AG09319 (cell line): ENCODE results near the gene EMID1.

Source experiments
- DNase-seq: peaks from one replicate; pipeline ENCODE4 v3.0.0-alpha.2; 2010; ENCODE audit warnings: low read depth; ENCODE audit errors: extremely low read depth
- TF ChIP-seq, protein P1 (sequence below): IDR thresholded peaks from 2 replicates; pipeline ENCODE4 v1.5.1; 2011; ENCODE audit warnings: low read depth, mild to moderate bottlenecking, inconsistent platforms, low read length, moderate library complexity

EMID1 gene

GRCh38 chr22:29307596-29308147 lies 102.0 kb downstream of the EMID1 start:
- no peak for DNase-seq

DNA sequence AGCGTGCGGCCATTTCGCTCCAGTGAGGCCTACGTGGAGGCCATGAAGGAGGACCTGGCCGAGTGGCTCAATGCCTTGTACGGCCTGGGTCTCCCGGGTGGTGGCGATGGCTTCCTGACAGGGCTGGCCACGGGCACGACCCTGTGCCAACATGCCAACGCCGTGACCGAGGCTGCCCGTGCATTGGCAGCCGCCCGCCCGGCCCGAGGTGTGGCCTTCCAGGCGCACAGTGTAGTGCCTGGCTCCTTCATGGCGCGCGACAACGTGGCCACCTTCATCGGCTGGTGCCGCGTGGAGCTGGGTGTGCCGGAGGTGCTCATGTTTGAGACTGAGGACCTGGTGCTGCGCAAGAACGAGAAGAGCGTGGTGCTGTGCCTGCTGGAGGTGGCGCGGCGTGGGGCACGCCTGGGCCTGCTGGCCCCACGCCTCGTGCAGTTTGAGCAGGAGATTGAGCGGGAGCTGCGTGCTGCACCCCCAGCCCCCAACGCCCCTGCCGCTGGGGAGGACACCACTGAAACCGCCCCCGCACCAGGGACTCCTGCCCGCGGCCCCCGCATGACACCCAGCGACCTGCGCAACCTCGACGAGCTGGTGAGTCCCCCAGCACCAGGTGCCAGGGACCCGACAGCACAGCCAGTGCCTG lies 102.6 kb downstream of the EMID1 start:
- TF ChIP-seq, protein P1, sequence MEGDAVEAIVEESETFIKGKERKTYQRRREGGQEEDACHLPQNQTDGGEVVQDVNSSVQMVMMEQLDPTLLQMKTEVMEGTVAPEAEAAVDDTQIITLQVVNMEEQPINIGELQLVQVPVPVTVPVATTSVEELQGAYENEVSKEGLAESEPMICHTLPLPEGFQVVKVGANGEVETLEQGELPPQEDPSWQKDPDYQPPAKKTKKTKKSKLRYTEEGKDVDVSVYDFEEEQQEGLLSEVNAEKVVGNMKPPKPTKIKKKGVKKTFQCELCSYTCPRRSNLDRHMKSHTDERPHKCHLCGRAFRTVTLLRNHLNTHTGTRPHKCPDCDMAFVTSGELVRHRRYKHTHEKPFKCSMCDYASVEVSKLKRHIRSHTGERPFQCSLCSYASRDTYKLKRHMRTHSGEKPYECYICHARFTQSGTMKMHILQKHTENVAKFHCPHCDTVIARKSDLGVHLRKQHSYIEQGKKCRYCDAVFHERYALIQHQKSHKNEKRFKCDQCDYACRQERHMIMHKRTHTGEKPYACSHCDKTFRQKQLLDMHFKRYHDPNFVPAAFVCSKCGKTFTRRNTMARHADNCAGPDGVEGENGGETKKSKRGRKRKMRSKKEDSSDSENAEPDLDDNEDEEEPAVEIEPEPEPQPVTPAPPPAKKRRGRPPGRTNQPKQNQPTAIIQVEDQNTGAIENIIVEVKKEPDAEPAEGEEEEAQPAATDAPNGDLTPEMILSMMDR, result no peak
- DNase-seq, result no peak

More at GRCh38 chr22:29307596-29308147, 102.0 kb downstream of the EMID1 start:
- TF ChIP-seq, protein P1, result no peak; the same call in 1 of the 2 replicates

DNA sequence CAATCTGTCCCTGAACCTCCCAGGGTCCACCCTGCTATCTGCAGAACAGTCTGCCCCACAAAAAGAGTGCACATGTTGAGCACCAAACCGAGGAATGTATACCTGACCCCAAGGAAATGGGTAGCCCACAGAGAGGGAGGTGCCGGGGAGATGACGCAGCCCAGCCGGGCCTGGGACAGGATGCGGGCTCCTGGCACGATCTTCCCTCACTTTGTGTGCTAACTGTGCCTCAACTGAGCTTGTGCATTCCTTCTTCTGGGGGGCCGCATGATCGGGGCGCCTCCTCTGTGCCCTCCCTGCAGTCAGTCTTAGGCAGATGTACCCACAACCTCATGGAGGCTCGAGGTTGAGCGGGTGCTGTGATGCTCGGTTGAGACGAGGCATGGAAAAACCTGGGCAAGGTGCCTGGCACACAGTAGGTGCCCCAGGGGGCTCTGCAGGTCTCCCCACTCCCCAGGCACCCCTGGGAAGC lies 103.1 kb downstream of the EMID1 start:
- DNase-seq, result no peak

More for the DNA sequence above, 103.1 kb downstream of the EMID1 start:
- TF ChIP-seq, protein P1, result no peak
